Measurements from ENCODE around the gene CST4.
A peak's percentile ranks its signal among the peaks of the same experiment; 100 is the strongest.

The CST4 gene

DNA sequence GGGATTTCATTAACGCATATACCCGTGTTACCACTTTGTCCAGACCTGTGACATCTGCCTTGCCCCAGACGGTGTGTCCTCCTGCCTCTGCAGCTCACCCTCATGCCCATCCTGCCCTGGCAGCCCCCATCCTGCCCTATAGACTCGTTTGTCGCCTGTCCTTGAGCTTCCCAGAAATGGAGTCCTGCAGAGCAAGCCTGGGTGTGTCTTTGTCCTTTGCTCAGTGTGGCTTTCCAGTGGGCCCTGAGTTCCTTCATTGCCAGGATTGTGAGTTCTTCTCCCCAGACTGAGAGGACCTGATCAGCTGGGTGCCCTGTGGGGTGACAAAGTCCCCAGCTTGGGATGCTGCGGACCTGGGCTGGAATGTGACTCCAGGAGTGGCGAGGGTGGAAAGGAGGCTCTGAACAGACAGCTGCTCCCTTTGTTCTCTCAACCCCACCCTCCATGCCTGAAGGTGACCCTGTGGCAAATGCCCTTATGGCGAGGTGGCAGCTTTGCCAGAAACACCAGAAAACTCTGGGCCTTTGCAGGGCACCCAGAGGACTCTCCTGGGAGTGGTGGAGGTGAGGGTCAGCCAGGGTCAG, 48.7 kb downstream of the CST4 start:
- TF ChIP-seq KLF16 (tag by site-specific recombination; IDR thresholded peaks at IDR 0.05) (no peak), ZNF701 (tag by site-specific recombination; IDR thresholded peaks at IDR 0.05) (no peak), ZNF548 (tag by site-specific recombination; IDR thresholded peaks at IDR 0.05) (no peak), ZNF623 (tag by site-specific recombination; IDR thresholded peaks at IDR 0.05) (no peak), ZNF394 (tag by site-specific recombination; IDR thresholded peaks at IDR 0.05; ENCODE audit: borderline replicate concordance) (no peak), ZNF423 (tag by site-specific recombination; IDR thresholded peaks at IDR 0.05) (no peak), MZF1 (tag by site-specific recombination; IDR thresholded peaks at IDR 0.05; ENCODE audit: borderline replicate concordance) (no peak), ZFP69B (tag by site-specific recombination; IDR thresholded peaks at IDR 0.05) (no peak)
- TF ChIP-seq, protein P1, sequence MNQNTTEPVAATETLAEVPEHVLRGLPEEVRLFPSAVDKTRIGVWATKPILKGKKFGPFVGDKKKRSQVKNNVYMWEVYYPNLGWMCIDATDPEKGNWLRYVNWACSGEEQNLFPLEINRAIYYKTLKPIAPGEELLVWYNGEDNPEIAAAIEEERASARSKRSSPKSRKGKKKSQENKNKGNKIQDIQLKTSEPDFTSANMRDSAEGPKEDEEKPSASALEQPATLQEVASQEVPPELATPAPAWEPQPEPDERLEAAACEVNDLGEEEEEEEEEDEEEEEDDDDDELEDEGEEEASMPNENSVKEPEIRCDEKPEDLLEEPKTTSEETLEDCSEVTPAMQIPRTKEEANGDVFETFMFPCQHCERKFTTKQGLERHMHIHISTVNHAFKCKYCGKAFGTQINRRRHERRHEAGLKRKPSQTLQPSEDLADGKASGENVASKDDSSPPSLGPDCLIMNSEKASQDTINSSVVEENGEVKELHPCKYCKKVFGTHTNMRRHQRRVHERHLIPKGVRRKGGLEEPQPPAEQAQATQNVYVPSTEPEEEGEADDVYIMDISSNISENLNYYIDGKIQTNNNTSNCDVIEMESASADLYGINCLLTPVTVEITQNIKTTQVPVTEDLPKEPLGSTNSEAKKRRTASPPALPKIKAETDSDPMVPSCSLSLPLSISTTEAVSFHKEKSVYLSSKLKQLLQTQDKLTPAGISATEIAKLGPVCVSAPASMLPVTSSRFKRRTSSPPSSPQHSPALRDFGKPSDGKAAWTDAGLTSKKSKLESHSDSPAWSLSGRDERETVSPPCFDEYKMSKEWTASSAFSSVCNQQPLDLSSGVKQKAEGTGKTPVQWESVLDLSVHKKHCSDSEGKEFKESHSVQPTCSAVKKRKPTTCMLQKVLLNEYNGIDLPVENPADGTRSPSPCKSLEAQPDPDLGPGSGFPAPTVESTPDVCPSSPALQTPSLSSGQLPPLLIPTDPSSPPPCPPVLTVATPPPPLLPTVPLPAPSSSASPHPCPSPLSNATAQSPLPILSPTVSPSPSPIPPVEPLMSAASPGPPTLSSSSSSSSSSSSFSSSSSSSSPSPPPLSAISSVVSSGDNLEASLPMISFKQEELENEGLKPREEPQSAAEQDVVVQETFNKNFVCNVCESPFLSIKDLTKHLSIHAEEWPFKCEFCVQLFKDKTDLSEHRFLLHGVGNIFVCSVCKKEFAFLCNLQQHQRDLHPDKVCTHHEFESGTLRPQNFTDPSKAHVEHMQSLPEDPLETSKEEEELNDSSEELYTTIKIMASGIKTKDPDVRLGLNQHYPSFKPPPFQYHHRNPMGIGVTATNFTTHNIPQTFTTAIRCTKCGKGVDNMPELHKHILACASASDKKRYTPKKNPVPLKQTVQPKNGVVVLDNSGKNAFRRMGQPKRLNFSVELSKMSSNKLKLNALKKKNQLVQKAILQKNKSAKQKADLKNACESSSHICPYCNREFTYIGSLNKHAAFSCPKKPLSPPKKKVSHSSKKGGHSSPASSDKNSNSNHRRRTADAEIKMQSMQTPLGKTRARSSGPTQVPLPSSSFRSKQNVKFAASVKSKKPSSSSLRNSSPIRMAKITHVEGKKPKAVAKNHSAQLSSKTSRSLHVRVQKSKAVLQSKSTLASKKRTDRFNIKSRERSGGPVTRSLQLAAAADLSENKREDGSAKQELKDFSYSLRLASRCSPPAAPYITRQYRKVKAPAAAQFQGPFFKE (tag by site-specific recombination; IDR thresholded peaks at IDR 0.05; ENCODE audit: borderline replicate concordance), result no peak
- TF ChIP-seq, protein P2, sequence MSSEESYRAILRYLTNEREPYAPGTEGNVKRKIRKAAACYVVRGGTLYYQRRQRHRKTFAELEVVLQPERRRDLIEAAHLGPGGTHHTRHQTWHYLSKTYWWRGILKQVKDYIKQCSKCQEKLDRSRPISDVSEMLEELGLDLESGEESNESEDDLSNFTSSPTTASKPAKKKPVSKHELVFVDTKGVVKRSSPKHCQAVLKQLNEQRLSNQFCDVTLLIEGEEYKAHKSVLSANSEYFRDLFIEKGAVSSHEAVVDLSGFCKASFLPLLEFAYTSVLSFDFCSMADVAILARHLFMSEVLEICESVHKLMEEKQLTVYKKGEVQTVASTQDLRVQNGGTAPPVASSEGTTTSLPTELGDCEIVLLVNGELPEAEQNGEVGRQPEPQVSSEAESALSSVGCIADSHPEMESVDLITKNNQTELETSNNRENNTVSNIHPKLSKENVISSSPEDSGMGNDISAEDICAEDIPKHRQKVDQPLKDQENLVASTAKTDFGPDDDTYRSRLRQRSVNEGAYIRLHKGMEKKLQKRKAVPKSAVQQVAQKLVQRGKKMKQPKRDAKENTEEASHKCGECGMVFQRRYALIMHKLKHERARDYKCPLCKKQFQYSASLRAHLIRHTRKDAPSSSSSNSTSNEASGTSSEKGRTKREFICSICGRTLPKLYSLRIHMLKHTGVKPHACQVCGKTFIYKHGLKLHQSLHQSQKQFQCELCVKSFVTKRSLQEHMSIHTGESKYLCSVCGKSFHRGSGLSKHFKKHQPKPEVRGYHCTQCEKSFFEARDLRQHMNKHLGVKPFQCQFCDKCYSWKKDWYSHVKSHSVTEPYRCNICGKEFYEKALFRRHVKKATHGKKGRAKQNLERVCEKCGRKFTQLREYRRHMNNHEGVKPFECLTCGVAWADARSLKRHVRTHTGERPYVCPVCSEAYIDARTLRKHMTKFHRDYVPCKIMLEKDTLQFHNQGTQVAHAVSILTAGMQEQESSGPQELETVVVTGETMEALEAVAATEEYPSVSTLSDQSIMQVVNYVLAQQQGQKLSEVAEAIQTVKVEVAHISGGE (tag by site-specific recombination; conservative IDR thresholded peaks at IDR 0.05; ENCODE audit: low read depth), result no peak
- ChIA-PET CTCF (no interaction called here), POLR2A (no interaction called here)
- Histone ChIP-seq H3K4me1 (ENCODE audit: control insufficient read depth, insufficient read depth, low read length) (peaks cover 2% of the 10 kb centered on the region; the same call in 1 of the 2 replicates), H3K36me3 (ENCODE audit: control insufficient read depth in 2 of 2, insufficient read depth in 1 of 2, low read length in 2 of 2) (peaks cover 0 to 7% of the 10 kb centered on the region in 2 experiments; a peak in 1 of 3 replicates), H3K9me3 (ENCODE audit: control insufficient read depth, insufficient read depth, low read depth, low read length) (no peaks in the 10 kb centered on the region), H3K4me3 (ENCODE audit: low read depth, low read length) (no peak overlapping the region), H3K27ac (ENCODE audit: extremely low read depth, low read depth, low read length) (no peak overlapping the region)

DNA sequence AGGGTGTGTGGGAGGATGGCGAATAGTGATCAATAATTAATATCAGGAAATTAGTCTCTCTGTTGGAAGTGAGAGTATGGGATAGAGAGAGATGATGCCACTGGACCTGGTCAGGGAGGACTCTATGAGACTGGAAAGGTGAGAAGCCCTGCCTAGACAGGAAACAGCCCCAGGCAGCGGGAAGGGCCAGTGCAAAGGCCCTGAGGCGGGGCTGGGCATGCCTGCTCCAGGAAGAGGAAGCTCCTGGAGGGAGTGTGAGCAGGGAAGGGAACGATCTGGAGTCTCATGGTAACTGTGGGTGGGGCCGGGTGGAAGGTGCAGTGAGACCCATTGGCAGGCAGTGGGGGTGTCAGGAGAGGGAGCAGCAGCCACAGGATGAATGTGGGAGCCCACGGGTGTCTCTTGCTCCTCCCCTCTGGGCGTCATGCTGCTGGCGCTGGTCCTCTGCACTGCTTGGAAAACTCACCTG, 49.3 kb downstream of the CST4 start:
- H3K4me1 ChIP-seq (ENCODE audit: control insufficient read depth, insufficient read depth, low read length), result peaks cover 2% of the 10 kb centered on the region; the same call in 1 of the 2 replicates
- POLR2A ChIA-PET, result no interaction called here
- CTCF ChIA-PET, result no interaction called here
- H3K27ac ChIP-seq (ENCODE audit: extremely low read depth, low read depth, low read length), result no peak overlapping the region
- no peak overlapping the region for H3K4me3 ChIP-seq (ENCODE audit: low read depth, low read length)
- no peaks in the 10 kb centered on the region for H3K9me3 ChIP-seq (ENCODE audit: control insufficient read depth, insufficient read depth, low read depth, low read length)
- peaks cover 0 to 13% of the 10 kb centered on the region in 2 experiments; a peak in 1 of 3 replicates for H3K36me3 ChIP-seq (ENCODE audit: control insufficient read depth in 2 of 2, insufficient read depth in 1 of 2, low read length in 2 of 2)
- TF ChIP-seq, protein P3, sequence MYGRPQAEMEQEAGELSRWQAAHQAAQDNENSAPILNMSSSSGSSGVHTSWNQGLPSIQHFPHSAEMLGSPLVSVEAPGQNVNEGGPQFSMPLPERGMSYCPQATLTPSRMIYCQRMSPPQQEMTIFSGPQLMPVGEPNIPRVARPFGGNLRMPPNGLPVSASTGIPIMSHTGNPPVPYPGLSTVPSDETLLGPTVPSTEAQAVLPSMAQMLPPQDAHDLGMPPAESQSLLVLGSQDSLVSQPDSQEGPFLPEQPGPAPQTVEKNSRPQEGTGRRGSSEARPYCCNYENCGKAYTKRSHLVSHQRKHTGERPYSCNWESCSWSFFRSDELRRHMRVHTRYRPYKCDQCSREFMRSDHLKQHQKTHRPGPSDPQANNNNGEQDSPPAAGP (tag by site-specific recombination; IDR thresholded peaks at IDR 0.05), result peak; percentile 39; the same call in 1 of the 2 replicates
- peak; percentile 76 for TF ChIP-seq ZNF623 (tag by site-specific recombination; IDR thresholded peaks at IDR 0.05)
- no peak for TF ChIP-seq ZNF660 (tag by site-specific recombination; IDR thresholded peaks at IDR 0.05)
- TF ChIP-seq ZBTB7A (tag by site-specific recombination; IDR thresholded peaks at IDR 0.05; ENCODE audit: low read depth), result no peak
- no peak for TF ChIP-seq ZNF274 (IDR thresholded peaks at IDR 0.05; ENCODE audit: low read length)
- TF ChIP-seq ZNF274 (tag by site-specific recombination; IDR thresholded peaks at IDR 0.05; ENCODE audit: borderline replicate concordance), result no peak
- TF ChIP-seq ZNF544 (tag by site-specific recombination; IDR thresholded peaks at IDR 0.05), result no peak
- TF ChIP-seq ZNF366 (tag by site-specific recombination; conservative IDR thresholded peaks at IDR 0.05), result no peak
- TF ChIP-seq, protein P4, sequence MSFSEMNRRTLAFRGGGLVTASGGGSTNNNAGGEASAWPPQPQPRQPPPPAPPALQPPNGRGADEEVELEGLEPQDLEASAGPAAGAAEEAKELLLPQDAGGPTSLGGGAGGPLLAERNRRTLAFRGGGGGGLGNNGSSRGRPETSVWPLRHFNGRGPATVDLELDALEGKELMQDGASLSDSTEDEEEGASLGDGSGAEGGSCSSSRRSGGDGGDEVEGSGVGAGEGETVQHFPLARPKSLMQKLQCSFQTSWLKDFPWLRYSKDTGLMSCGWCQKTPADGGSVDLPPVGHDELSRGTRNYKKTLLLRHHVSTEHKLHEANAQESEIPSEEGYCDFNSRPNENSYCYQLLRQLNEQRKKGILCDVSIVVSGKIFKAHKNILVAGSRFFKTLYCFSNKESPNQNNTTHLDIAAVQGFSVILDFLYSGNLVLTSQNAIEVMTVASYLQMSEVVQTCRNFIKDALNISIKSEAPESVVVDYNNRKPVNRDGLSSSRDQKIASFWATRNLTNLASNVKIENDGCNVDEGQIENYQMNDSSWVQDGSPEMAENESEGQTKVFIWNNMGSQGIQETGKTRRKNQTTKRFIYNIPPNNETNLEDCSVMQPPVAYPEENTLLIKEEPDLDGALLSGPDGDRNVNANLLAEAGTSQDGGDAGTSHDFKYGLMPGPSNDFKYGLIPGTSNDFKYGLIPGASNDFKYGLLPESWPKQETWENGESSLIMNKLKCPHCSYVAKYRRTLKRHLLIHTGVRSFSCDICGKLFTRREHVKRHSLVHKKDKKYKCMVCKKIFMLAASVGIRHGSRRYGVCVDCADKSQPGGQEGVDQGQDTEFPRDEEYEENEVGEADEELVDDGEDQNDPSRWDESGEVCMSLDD (tag by site-specific recombination; IDR thresholded peaks at IDR 0.05), result no peak
- TF ChIP-seq, protein P5, sequence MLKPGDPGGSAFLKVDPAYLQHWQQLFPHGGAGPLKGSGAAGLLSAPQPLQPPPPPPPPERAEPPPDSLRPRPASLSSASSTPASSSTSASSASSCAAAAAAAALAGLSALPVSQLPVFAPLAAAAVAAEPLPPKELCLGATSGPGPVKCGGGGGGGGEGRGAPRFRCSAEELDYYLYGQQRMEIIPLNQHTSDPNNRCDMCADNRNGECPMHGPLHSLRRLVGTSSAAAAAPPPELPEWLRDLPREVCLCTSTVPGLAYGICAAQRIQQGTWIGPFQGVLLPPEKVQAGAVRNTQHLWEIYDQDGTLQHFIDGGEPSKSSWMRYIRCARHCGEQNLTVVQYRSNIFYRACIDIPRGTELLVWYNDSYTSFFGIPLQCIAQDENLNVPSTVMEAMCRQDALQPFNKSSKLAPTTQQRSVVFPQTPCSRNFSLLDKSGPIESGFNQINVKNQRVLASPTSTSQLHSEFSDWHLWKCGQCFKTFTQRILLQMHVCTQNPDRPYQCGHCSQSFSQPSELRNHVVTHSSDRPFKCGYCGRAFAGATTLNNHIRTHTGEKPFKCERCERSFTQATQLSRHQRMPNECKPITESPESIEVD (tag by site-specific recombination; IDR thresholded peaks at IDR 0.05), result no peak

Measured in HEK293 (cell line).